Stimulated activated CD4-positive, alpha-beta T cell treated with anti-CD3 and anti-CD28 coated beads, Interleukin-1b, Interleukin-23, amount 100 ng/mL, for 4 hours (primary cell): Measurements from ENCODE around the gene CGB7.
A peak's percentile ranks its signal among the peaks of the same experiment; 100 is the strongest.
"Not testable (repeated sequence)": the region's sequence is repeated elsewhere in the genome, so short reads cannot be mapped to it uniquely, and the experiment has no call there.

Experiments
- DNase-seq, 2 donors: peaks; one replicate each; pipeline ENCODE4 v3.0.0-alpha.2; 2020; ENCODE audit warnings: low read depth in 2 of 2

The CGB7 gene

GRCh38 chr19:49042177-49042576, 15.4 kb downstream of the CGB7 start:
- DNase-seq = no peak

DNA sequence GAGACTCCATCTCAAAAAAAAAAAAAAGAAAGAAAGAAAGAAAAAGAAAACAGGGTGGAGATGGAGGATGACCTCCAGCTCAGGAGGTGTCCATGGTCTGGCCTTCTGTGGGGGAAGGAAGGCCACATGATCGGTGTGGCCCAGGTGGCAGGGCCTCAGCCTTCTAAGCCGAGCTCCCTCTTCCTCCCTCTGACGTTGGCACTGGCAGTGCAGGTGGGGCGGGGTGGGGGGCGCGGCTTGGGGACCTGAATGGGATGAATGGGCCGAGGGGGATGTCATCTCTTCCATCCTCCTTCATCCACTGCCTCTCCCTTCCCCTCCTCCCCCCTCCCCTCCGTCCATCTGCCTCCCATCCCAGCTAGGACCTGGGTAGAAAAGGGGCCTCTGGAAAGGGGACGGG, 17.8 kb downstream of the CGB7 start:
- DNase-seq = not testable (repeated sequence)

DNA sequence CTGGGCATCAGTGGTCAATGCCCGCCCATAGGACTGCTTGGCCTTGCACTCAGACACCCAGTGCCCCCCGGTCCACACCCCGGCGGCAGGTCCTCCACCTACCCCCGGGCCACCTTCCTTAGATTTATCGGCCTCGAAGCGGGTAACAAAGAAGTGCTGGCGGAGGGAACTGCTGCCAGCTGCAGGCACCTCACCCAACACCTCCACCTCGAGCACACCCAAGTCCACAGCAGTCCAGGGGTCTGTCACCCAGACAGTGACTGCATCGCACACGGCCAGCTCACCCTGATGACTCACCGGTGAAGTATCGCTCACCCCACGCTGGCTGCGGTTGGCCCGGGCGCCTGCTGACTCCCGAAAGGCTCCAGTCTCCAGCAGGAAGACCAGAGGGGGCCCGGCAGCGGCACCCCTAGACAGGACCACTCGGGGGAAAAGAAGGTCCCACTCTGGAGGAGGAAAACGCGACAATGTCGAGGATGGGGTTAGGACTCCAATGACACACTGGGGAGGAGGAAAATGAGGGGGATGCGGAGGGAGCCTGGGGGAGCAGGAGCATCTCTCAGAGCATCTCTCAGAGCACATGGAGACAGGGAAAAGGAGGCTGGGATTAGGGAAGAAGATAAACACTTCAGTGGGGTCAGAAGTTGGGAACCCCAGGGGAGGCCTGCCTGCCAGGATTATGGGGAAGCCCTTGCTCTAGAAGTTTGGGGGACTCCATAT, 18.8 kb downstream of the CGB7 start:
- DNase-seq = not testable (repeated sequence)

- DNase-seq = not testable (repeated sequence)
Measured at GRCh38 chr19:49038111-49038510, 19.4 kb downstream of the CGB7 start.

DNA sequence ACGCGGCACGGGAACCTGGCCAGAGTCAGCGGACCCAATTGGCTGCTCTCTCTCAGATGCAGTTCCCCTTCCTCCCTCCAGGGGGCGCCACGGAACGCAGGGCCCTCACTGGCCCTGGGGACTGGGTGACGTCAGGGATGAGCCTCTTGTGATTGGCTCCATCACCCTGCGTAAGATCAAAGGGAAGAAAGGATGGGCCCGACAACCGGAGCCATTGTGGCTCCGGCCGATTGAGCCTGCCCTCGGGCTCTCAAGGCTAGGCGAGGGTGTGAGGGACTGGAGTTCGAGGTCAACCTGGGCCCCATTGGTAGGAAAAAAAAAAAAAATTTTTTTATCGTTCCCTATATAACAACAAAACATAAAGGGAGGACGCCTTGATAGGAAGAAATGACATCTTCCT, 20.7 kb downstream of the CGB7 start, which contains the start of gene CGB1:
Gene CGB1, minus strand, starts transcription at position 81 of the 400 bp plus-strand sequence. CDS start 184 bp downstream, outside the sequence.
- DNase-seq = not testable (repeated sequence)

DNA sequence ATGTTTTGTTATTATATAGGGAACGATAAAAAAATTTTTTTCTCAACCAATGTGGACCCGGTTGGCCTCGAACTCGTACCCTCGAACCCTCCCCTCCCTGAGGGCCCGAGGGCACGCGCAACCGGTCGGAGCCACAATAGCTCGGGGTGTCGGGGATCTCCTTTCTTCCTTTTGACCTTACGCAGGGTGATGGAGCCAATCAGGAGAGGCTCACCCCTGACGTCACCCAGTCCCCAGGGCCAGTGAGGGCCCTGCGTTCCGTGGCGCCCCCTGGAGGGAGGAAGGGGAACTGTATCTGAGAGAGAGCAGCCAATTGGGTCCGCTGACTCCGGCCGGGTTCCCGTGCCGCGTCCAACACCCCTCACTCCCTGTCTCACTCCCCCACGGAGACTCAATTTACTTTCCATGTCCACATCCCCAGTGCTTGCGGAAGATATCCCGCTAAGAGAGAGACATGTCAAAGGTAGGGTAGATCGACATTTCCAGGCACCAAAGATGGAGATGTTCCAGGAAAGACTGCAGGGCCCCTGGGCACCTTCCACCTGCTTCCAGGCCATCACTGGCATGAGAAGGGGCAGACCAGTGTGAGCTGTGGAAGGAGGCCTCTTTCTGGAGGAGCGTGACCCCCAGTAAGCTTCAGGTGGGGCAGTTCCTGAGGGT, 25.8 kb downstream of the CGB7 start, which contains the start of gene CGB2:
Gene CGB2, plus strand, starts transcription at position 249 of the 660 bp plus-strand sequence. Its CDS starts 206 bp downstream, at position 455.
- DNase-seq = peak in 1 of 2 donors; percentile 44

DNA sequence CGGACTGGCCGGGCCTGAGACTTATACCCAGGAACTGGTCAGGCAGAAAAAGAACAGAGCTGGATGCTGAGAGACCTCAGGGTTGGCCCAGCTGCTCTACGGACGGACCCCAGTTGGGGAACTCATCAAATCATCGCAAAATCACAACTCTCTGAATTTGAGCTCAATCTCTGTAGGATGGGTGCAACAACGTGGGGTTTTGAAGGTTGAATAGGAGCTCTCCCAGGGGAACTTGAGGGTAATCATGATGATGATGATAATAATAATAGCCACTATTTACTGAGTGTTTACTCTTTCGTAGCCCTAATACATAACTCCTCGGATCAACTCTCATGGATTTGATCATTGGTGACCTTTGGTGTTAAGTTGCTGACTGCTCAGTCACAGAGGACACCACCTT, 27.2 kb downstream of the CGB7 start:
- DNase-seq = not testable (repeated sequence)

GRCh38 chr19:49029749-49030148, 27.8 kb downstream of the CGB7 start:
- not testable (repeated sequence) for DNase-seq

GRCh38 chr19:49028686-49029085, 28.9 kb downstream of the CGB7 start:
- DNase-seq = not testable (repeated sequence)

- not testable (repeated sequence) for DNase-seq
Measured at GRCh38 chr19:49025599-49025998, 31.9 kb downstream of the CGB7 start.

DNA sequence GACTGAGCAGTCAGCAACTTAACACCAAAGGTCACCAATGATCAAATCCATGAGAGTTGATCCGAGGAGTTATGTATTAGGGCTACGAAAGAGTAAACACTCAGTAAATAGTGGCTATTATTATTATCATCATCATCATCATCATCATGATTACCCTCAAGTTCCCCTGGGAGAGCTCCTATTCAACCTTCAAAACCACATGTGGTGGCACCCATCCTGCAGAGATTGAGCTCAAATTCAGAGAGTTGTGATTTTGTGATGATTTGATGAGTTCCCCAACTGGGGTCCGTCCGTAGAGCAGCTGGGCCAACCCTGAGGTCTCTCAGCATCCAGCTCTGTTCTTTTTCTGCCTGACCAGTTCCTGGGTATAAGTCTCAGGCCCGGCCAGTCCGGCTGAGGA, 32.5 kb downstream of the CGB7 start:
- DNase-seq = not testable (repeated sequence)

DNA sequence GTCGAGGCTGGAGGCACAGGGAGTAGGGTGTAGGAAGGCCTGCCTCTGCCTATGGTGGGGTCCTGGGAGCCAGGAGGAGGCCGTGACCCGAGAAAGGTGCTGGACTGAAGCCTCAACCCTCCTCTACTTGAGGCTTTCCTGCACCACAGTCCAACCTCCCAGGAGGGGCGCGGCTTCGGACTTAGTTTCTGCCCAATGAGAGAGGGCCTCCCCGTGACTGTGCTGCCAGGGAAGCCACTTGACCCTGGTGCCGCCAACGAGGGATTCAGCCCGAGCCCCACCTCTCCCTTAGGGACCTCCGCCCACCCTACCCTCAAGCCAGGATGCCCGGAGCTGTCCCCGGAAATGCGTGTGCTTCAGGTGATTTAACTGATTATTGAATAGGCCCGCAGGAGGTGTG, 33.3 kb downstream of the CGB7 start, which contains the start of gene CGB3:
Gene CGB3, minus strand, starts transcription at position 101 of the 400 bp plus-strand sequence. CDS start 362 bp downstream, outside the sequence.
- not testable (repeated sequence) for DNase-seq

DNA sequence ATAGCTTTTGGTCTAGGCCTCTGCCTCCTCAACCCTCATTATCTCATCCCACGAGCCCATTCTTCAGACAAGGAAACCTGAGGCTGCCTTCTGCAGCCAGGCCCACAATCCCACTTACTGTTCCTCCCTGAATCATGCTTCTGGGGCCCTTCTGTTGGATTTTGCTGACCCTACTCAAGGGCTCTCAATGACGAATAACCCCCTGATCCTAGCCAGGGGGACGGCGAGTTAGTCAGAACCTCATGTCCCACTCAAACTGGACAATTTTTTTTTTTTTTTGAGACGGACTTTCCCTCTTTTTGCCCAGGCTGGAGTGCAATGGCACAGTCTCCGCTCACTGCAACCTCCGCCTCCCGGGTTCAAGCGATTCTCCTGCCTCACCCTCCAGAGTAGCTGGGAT, 35.4 kb downstream of the CGB7 start:
- DNase-seq = no peak

GRCh38 chr19:49020931-49021895, 36.3 kb downstream of the CGB7 start:
- no peak for DNase-seq

- no peak for DNase-seq
Measured at GRCh38 chr19:49020342-49020741, 37.2 kb downstream of the CGB7 start.

GRCh38 chr19:49019242-49019932, 38.2 kb downstream of the CGB7 start:
- DNase-seq = peak; percentile 47 to 64

- not testable (repeated sequence) for DNase-seq
Measured at GRCh38 chr19:49018388-49019241, 38.9 kb downstream of the CGB7 start.

GRCh38 chr19:49017666-49018351, 39.7 kb downstream of the CGB7 start:
- DNase-seq = peak; percentile 43 to 51

GRCh38 chr19:49017041-49017665, 40.4 kb downstream of the CGB7 start, which contains the start of gene LHB:
Gene LHB, minus strand, starts transcription at chr19:49017091. Its CDS starts 10 bp downstream, at chr19:49017081.
- DNase-seq = no peak
